Measurements from ENCODE around the gene OR2K2.
"Not testable (repeated sequence)": the region's sequence is repeated elsewhere in the genome, so short reads cannot be mapped to it uniquely, and the experiment has no call there.

Gene OR2K2

GRCh38 chr9:111297066-111297824, 32.8 kb downstream of the OR2K2 start:
- DNase-seq: no peak

GRCh38 chr9:111294691-111295451, 35.2 kb downstream of the OR2K2 start:
- no peak for DNase-seq

DNA sequence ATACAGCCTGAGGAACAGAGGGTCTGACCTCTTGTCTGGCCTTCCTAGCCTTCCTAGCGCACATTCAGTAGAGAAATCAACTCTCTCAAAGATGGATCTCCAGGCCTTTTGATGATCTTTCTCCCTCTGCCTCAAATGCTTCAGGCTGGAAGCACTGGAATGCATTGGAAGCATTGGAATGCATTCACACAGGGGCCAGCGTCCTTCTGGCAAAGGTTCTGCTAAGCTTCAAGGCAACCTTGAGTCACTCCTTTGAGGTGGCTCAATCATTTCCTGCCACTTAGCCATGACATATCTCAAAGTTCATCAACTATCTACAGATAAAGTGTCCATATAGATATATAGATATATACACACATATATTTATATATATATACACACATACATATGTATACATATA, 42.9 kb downstream of the OR2K2 start:
- DNase-seq: no peak

- DNase-seq: no peak
These were observed 45.3 kb downstream of the OR2K2 start for GRCh38 chr9:111284703-111285102.

DNA sequence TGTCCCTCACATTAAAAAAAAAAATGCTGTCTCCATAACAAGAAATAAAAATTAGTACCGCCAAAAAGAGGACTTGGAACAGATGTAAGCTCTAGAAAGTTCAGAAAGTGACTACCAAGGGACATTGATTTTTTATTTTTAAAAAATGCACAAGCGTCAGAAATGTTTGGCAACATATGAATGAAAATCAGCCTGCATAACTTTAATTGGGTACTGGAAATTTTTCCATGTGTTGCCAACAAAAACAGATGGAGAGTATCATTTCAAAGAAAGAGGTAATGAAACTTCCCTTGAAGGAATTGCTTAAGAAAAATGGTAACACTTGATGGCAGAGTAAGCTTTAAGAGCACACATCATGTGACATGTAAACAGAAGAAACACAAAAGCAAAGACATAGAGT, 47.2 kb downstream of the OR2K2 start:
- no peak for DNase-seq

DNA sequence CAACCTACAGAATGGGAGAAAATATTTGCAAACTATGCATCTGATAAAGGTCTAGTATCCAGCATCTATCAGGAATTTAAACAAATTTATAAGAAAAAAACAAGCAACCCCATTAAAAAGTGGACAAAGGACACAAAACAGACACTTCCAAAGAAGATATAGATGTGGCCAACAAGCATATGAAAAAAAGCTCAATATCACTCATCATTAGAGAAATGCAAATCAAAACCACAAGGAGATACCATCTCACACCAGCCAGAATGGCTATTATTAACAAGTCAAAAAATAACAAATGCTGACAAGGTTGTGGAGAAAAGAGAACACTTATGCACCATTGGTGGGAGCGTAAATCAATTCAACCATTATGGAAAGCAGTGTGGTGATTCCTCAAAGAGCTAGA, 49.2 kb downstream of the OR2K2 start:
- DNase-seq: not testable (repeated sequence)
